Hematopoietic multipotent progenitor cell treated with erythropoietin and hydrocortisone succinate and interleukin-3 and kit ligand, for 17 days (in vitro differentiated cells): ENCODE results near the gene SLC5A10.
"Not testable (repeated sequence)": the region's sequence is repeated elsewhere in the genome, so short reads cannot be mapped to it uniquely, and the experiment has no call there.

Experiments
- DNase-seq: peaks from one replicate; pipeline ENCODE4 v3.0.0-alpha.2; 2015; ENCODE audit warnings: low spot score

Gene SLC5A10

GRCh38 chr17:18951941-18952842 is at the start of gene SLC5A10:
TSS of gene SLC5A10 (plus strand) at chr17:18952165. CDS start at chr17:18952206, 41 bp downstream.
- no peak for DNase-seq

GRCh38 chr17:18904482-18904881 is 47.5 kb upstream of the SLC5A10 start:
- DNase-seq, result no peak

- DNase-seq, result no peak
These were observed 46.7 kb upstream of the SLC5A10 start for GRCh38 chr17:18905226-18905625.

- no peak for DNase-seq
These were observed 41.6 kb upstream of the SLC5A10 start for GRCh38 chr17:18910326-18910725.

GRCh38 chr17:18910881-18911280 is 41.1 kb upstream of the SLC5A10 start:
- DNase-seq, result no peak

GRCh38 chr17:18916816-18917500 is 35.0 kb upstream of the SLC5A10 start:
- no peak for DNase-seq

GRCh38 chr17:18917506-18918032 is 34.4 kb upstream of the SLC5A10 start:
- DNase-seq, result no peak

- DNase-seq, result no peak
These were observed 32.0 kb upstream of the SLC5A10 start for GRCh38 chr17:18919963-18920362.

- no peak for DNase-seq
These were observed 31.0 kb upstream of the SLC5A10 start for GRCh38 chr17:18920911-18921441.

- no peak for DNase-seq
These were observed 30.5 kb upstream of the SLC5A10 start for GRCh38 chr17:18921485-18921884.

- no peak for DNase-seq
These were observed 30.0 kb upstream of the SLC5A10 start for GRCh38 chr17:18921912-18922451.

- not testable (repeated sequence) for DNase-seq
These were observed 29.4 kb upstream of the SLC5A10 start for GRCh38 chr17:18922596-18922995.

- DNase-seq, result no peak
These were observed 26.8 kb upstream of the SLC5A10 start for GRCh38 chr17:18925187-18925586.

- DNase-seq, result peak; percentile 42
These were observed 23.3 kb upstream of the SLC5A10 start for GRCh38 chr17:18928628-18929125.

GRCh38 chr17:18932360-18933055 is 19.5 kb upstream of the SLC5A10 start:
- no peak for DNase-seq

GRCh38 chr17:18933102-18934058 is 18.6 kb upstream of the SLC5A10 start:
- DNase-seq, result no peak

- DNase-seq, result no peak
These were observed 13.8 kb upstream of the SLC5A10 start for GRCh38 chr17:18937981-18938691.

GRCh38 chr17:18938692-18939023 is 13.3 kb upstream of the SLC5A10 start:
- no peak for DNase-seq

- DNase-seq, result no peak
These were observed 7.3 kb upstream of the SLC5A10 start for GRCh38 chr17:18944646-18945045.

- DNase-seq, result no peak
These were observed 5.4 kb upstream of the SLC5A10 start for GRCh38 chr17:18946536-18946935.
